Cardiac muscle cell (in vitro differentiated cells and primary cell): ENCODE results near the gene CSTPP1. TPM values are rescaled to one million over a fixed set of nuclear protein-coding genes. Genes with fewer than 3 reads are reported as not detected.

Source experiments
- DNase-seq, 2 donors: peaks; one replicate each; pipeline versions ENCODE4 v3.0.0 to v3.0.0-alpha.2; 2010 to 2017; ENCODE audit warnings: low read depth in 1 of 2, low spot score in 1 of 2
- H3K27ac ChIP-seq: fragments of 200-600 bp; sonication (generic); 2 replicates; pipeline ENCODE4 v1.5.1; 2016
- H3K27me3 ChIP-seq: fragments of 200-600 bp; sonication (generic); 2 replicates; pipeline ENCODE4 v1.6.0; 2016; ENCODE audit warnings: control low read depth
- H3K36me3 ChIP-seq: fragments of 200-600 bp; sonication (generic); 2 replicates; pipeline ENCODE4 v1.5.1; 2016; ENCODE audit warnings: control low read depth
- H3K4me1 ChIP-seq: fragments of 200-600 bp; sonication (generic); 2 replicates; pipeline ENCODE4 v1.8.1; 2017; ENCODE audit warnings: low read depth, mild to moderate bottlenecking, mixed run types
- H3K4me3 ChIP-seq: fragments of 200-600 bp; sonication (generic); 2 replicates; pipeline ENCODE4 v1.5.1; 2016; ENCODE audit warnings: mild to moderate bottlenecking
- H3K9me3 ChIP-seq: fragments of 200-600 bp; sonication (generic); 2 replicates; pipeline ENCODE4 v1.5.1; 2017; ENCODE audit warnings: low read depth, mild to moderate bottlenecking, control low read depth
- CTCF ChIP-seq: IDR thresholded peaks from 2 replicates; pipeline ENCODE4 v1.5.1; 2012; ENCODE audit warnings: low read depth, mild to moderate bottlenecking, low read length
- polyA plus RNA-seq: library from polyadenylated mRNA; unstranded; fragments of >200 nt; fragmentation: Nextera tagmentation; extraction: Ambion mirVana; gene quantifications from 2 replicates; pipeline ENCODE4 v1.2.1, GENCODE V29; 2016
- total RNA-seq: library from RNA; depleted of rRNA; stranded (reverse); fragments of >200 nt; gene quantifications from 2 replicates; pipeline ENCODE4 v1.2.3, GENCODE V29; 2016

The CSTPP1 gene
- total and polyA plus RNA-seq, 2 experiments from 2014 or later: 46.4 to 81.6 TPM

GRCh38 chr11:46902694-46903093, 33.9 kb upstream of the CSTPP1 start:
- no peak for TF ChIP-seq CTCF
- no peak overlapping the region for H3K4me3 ChIP-seq
- H3K9me3 ChIP-seq: no peaks in the 10 kb centered on the region
- H3K27ac ChIP-seq: no peak overlapping the region
- H3K27me3 ChIP-seq: no peaks in the 10 kb centered on the region
- peaks cover 16% of the 10 kb centered on the region for H3K4me1 ChIP-seq
- DNase-seq: no peak
- no peaks in the 10 kb centered on the region for H3K36me3 ChIP-seq

GRCh38 chr11:46903846-46904245, 32.7 kb upstream of the CSTPP1 start:
- peaks cover 16% of the 10 kb centered on the region for H3K4me1 ChIP-seq
- H3K27ac ChIP-seq: no peak overlapping the region
- no peak for DNase-seq
- no peaks in the 10 kb centered on the region for H3K9me3 ChIP-seq
- TF ChIP-seq CTCF: no peak
- H3K27me3 ChIP-seq: no peaks in the 10 kb centered on the region
- H3K4me3 ChIP-seq: no peak overlapping the region
- no peaks in the 10 kb centered on the region for H3K36me3 ChIP-seq

- Histone ChIP-seq H3K4me3 (no peak overlapping the region), H3K27ac (peak overlapping the region; percentile 89), H3K36me3 (no peaks in the 10 kb centered on the region), H3K27me3 (no peaks in the 10 kb centered on the region), H3K9me3 (no peaks in the 10 kb centered on the region), H3K4me1 (peaks cover 16% of the 10 kb centered on the region)
- no peak for TF ChIP-seq CTCF
- DNase-seq: no peak
Measured at GRCh38 chr11:46905806-46906205, 30.8 kb upstream of the CSTPP1 start.

- H3K27ac ChIP-seq: peak overlapping the region; percentile 89
- TF ChIP-seq CTCF: no peak
- no peaks in the 10 kb centered on the region for H3K9me3 ChIP-seq
- peaks cover 16% of the 10 kb centered on the region for H3K4me1 ChIP-seq
- H3K36me3 ChIP-seq: no peaks in the 10 kb centered on the region
- peak in 1 of 2 donors; percentile 85 for DNase-seq
- no peak overlapping the region for H3K4me3 ChIP-seq
- no peaks in the 10 kb centered on the region for H3K27me3 ChIP-seq
Measured at GRCh38 chr11:46906609-46907041, 29.9 kb upstream of the CSTPP1 start.

- H3K27me3 ChIP-seq: no peaks in the 10 kb centered on the region
- H3K4me1 ChIP-seq: peaks cover 22% of the 10 kb centered on the region
- no peak overlapping the region for H3K4me3 ChIP-seq
- H3K27ac ChIP-seq: peak overlapping the region; percentile 89
- no peaks in the 10 kb centered on the region for H3K9me3 ChIP-seq
- DNase-seq: no peak
- no peak for TF ChIP-seq CTCF
- no peaks in the 10 kb centered on the region for H3K36me3 ChIP-seq
Measured at GRCh38 chr11:46907606-46908005, 29.0 kb upstream of the CSTPP1 start.
